Measurements from ENCODE around the gene CDH23. TPM values are rescaled to one million over a fixed set of nuclear protein-coding genes. Genes with fewer than 3 reads are reported as not detected.

Gene CDH23
- total and polyA plus RNA-seq, 8 donors, result 3.4 to 64.6 (median 9.9) TPM

GRCh38 chr10:71694567-71694968, 297.8 kb downstream of the CDH23 start:
- no peaks in the 10 kb centered on the region for H3K4me1 ChIP-seq
- no peaks in the 10 kb centered on the region for H3K36me3 ChIP-seq
- H3K4me3 ChIP-seq, result no peak overlapping the region
- 67 to 68% methylated on average over 10 of the region's 10 CpGs for WGBS, 2 donors
- ATAC-seq (peak in 2 of 4 donors; percentile 71 to 72), FAIRE-seq (no peak), DNase-seq (peak in 1 of 6 donors; percentile 57)
- H3K27ac ChIP-seq, result peak overlapping the region in 1 of 4 donors; percentile 8
- intact Hi-C loops (cut with DNase I), result no loop called here
- H3K9me3 ChIP-seq, result no peaks in the 10 kb centered on the region
- TF ChIP-seq, protein P1, sequence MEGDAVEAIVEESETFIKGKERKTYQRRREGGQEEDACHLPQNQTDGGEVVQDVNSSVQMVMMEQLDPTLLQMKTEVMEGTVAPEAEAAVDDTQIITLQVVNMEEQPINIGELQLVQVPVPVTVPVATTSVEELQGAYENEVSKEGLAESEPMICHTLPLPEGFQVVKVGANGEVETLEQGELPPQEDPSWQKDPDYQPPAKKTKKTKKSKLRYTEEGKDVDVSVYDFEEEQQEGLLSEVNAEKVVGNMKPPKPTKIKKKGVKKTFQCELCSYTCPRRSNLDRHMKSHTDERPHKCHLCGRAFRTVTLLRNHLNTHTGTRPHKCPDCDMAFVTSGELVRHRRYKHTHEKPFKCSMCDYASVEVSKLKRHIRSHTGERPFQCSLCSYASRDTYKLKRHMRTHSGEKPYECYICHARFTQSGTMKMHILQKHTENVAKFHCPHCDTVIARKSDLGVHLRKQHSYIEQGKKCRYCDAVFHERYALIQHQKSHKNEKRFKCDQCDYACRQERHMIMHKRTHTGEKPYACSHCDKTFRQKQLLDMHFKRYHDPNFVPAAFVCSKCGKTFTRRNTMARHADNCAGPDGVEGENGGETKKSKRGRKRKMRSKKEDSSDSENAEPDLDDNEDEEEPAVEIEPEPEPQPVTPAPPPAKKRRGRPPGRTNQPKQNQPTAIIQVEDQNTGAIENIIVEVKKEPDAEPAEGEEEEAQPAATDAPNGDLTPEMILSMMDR (IDR thresholded peaks at IDR 0.05), result no peak
- no peaks in the 10 kb centered on the region for H3K27me3 ChIP-seq

DNA sequence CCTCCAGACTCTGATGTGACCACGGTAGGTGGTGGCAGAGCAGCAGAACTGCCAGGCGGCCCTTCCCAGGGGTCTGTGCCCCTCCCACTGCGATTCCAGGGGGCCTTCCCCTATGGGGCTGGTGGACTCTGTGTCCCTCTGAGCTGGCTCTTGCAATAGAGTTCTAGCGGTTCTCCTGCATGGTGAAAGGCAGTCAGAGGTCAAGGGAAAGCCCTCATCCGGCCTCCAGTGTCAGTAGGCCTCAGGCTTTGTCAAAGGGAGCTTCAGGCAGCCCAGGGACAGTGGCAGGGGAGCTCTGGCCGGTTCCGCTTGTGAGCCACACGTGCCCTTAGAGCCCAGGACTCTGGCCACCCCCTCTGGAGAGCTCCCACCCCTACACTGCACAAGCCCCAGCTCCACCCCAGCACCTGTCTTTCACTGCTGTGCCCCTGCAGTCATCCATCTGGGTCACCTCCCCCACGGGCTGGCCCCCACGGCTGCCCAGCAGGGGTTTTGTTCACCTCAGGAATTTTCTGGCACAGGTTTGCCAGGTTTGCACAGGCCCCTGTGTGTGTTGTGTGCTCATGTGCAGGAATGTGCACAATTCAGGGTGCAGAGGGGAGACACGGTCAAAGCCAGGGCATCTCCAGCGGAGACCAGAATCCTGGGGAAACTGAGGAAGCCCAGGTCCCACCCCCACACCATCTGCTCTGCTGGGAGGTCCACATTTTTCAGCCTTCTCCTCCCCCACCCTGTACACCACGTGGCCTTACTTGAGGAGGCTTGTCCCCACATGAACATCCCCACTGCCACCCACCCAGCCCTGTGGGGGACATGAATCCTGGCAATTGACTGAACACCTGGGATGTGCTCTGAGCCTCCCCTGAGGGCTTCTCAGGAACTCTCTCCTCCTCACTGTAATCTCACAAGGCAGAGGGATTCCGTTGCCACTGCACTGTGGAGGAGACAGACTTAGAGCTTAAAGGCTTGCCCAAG, 299.1 kb downstream of the CDH23 start:
- TF ChIP-seq, protein P1 (IDR thresholded peaks at IDR 0.05), result no peak
- ATAC-seq (peak in 2 of 4 donors; percentile 7 to 9), DNase-seq (no peak), FAIRE-seq (no peak)
- no peak overlapping the region for H3K27ac ChIP-seq
- no peaks in the 10 kb centered on the region for H3K27me3 ChIP-seq
- H3K36me3 ChIP-seq, result no peaks in the 10 kb centered on the region
- H3K4me3 ChIP-seq, result no peak overlapping the region
- no peaks in the 10 kb centered on the region for H3K9me3 ChIP-seq
- intact Hi-C loops (cut with DNase I), result no loop called here
- no peaks in the 10 kb centered on the region for H3K4me1 ChIP-seq
- WGBS, 2 donors, result 68 to 75% methylated on average over 14 of the region's 14 CpGs

DNA sequence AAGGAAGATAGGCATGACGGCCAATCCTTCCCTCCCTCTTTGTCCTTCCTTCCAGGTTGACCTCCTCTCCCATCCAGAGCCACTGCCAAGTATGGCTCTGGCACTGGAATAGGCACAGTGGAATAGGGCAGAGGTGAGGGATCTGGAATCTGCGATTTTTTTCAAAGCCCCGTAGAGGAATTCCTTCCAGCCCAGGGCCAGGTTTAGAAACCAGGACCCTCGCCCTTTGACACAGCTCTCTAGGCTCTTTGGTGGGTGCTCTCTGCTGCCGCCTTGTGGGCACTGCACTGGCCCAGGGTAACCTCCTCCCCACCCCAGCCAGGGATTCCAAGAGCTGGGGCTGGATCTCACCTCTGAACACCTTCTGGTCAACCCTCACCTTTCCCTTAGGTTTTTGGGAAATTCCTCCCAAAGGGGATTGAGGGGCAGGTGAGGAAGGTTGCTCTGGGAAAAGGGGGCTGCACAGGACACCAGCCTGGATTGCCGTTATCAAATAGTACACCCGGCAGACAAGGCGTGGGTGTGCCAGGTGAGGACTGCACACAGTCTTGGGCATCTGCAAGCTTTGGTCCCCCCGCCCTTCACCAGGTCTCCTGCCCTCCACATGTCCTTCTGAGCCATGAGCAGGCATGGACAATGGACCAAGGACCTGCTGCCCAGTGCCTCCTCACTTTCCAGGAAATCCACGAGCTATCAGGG, 300.1 kb downstream of the CDH23 start:
- Histone ChIP-seq H3K36me3 (no peaks in the 10 kb centered on the region), H3K4me3 (no peak overlapping the region), H3K9me3 (no peaks in the 10 kb centered on the region), H3K27ac (no peak overlapping the region), H3K27me3 (no peaks in the 10 kb centered on the region), H3K4me1 (no peaks in the 10 kb centered on the region)
- DNase-seq, result peak in 5 of 6 donors; percentile 24 to 87 (median 62)
- WGBS, 2 donors, result 45 to 47% methylated on average over 10 of the region's 10 CpGs
- no peak for FAIRE-seq
- TF ChIP-seq, protein P1 (IDR thresholded peaks at IDR 0.05), result peak; percentile 75 to 81 (median 81)
- intact Hi-C loops (cut with DNase I), result no loop called here
- ATAC-seq, result peak; percentile 70 to 86 (median 79)

DNA sequence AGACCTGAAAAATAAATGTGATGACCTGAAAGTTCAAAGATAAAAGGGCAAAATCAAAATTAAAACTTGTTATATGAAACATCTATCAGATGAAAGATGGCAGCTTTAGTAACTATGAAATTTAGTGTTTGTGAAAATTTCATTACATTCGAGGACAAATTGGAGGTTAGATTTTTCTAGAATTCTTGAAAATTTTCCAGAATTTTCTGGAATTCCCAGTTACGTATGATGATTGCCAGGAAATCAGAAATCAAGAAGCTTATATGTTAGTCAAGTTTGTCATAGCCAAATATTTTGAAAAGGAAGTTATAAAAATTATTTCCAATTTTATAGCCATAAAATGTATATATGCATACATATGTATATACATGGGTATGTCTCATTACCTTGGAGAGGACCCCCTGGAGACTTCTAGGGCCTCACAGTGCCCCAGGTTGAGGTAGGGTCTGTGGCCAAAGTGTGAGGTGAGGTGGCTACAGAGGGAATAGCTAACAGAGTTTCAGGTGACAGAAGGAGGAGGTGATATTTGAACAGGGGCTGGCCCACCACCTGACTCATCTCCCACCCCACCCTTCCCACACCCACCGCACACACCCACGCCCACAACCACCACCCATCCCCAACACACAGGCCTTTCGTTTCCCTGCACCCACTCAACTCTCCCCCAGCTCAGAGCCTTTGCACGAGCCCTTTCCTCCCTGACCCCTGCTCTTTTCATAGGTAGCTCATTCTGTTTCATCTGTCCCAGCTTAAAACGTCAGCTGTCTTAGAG, 301.4 kb downstream of the CDH23 start:
- ATAC-seq (no peak), DNase-seq (no peak), FAIRE-seq (no peak)
- Histone ChIP-seq H3K9me3 (no peaks in the 10 kb centered on the region), H3K4me1 (no peaks in the 10 kb centered on the region), H3K36me3 (no peaks in the 10 kb centered on the region), H3K27me3 (no peaks in the 10 kb centered on the region), H3K27ac (no peak overlapping the region), H3K4me3 (no peak overlapping the region)
- TF ChIP-seq, protein P1 (IDR thresholded peaks at IDR 0.05), result no peak
- intact Hi-C loops (cut with DNase I), result no loop called here
- WGBS, 2 donors, result 56 to 66% methylated on average over 7 of the region's 7 CpGs
